Fibroblast of lung (primary cell): ENCODE measurements around the gene DNAJC11. TPM values are rescaled to one million over a fixed set of nuclear protein-coding genes. Genes with fewer than 3 reads are reported as not detected.

ENCODE experiments used
- DNase-seq, 2 donors: peaks; one replicate each; pipeline versions ENCODE4 v3.0.0 to v3.0.0-alpha.2; 2010; ENCODE audit warnings: low read depth in 2 of 2
- H2AFZ ChIP-seq: 2 replicates; pipeline ENCODE4 v1.5.1; 2012; ENCODE audit warnings: low read length, control low read depth, inconsistent platforms
- H3K27ac ChIP-seq: 2 replicates; pipeline ENCODE4 v1.5.1; 2011; ENCODE audit warnings: low read length, control low read depth; ENCODE audit not compliant: insufficient read depth
- H3K27me3 ChIP-seq: 2 replicates; pipeline ENCODE4 v1.5.1; 2011; ENCODE audit warnings: mild to moderate bottlenecking, low read length; ENCODE audit not compliant: control insufficient read depth, insufficient read depth
- H3K36me3 ChIP-seq: 2 replicates; pipeline ENCODE4 v1.5.1; 2011; ENCODE audit warnings: low read length; ENCODE audit not compliant: control insufficient read depth, insufficient read depth
- H3K4me1 ChIP-seq: 2 replicates; pipeline ENCODE4 v1.5.1; 2011; ENCODE audit warnings: low read length; ENCODE audit not compliant: control insufficient read depth, insufficient read depth; ENCODE audit errors: extremely low read depth
- H3K4me2 ChIP-seq: 2 replicates; pipeline ENCODE4 v1.5.1; 2011; ENCODE audit warnings: low read length, control low read depth; ENCODE audit not compliant: insufficient read depth; ENCODE audit errors: extremely low read depth
- H3K4me3 ChIP-seq, 4 experiments: fragments of 200-600 bp in 1 of 4; sonication (generic) in 1 of 4; replicated peaks in 1 of 4; 2 replicates each; pipeline ENCODE4 v1.5.1; 2011 to 2016; ENCODE audit warnings: low read length in 4 of 4, low read depth in 3 of 4, mild to moderate bottlenecking in 3 of 4, control low read depth in 2 of 4, inconsistent platforms in 1 of 4, mixed read lengths in 1 of 4; ENCODE audit not compliant: insufficient read depth in 1 of 4; ENCODE audit errors: control extremely low read depth in 1 of 4
- H3K79me2 ChIP-seq: 2 replicates; pipeline ENCODE4 v1.5.1; 2012; ENCODE audit warnings: mild to moderate bottlenecking, low read length, inconsistent platforms; ENCODE audit not compliant: control insufficient read depth, insufficient read depth
- H3K9ac ChIP-seq: 2 replicates; pipeline ENCODE4 v1.5.1; 2011; ENCODE audit warnings: mild to moderate bottlenecking, low read length, control low read depth; ENCODE audit not compliant: insufficient read depth
- H3K9me3 ChIP-seq: 2 replicates; pipeline ENCODE4 v1.5.1; 2012; ENCODE audit warnings: low read depth, low read length; ENCODE audit not compliant: control insufficient read depth, insufficient read depth
- H4K20me1 ChIP-seq: 2 replicates; pipeline ENCODE4 v1.5.1; 2011; ENCODE audit warnings: low read length; ENCODE audit not compliant: control insufficient read depth, insufficient read depth; ENCODE audit errors: extremely low read depth
- EZH2 ChIP-seq: IDR thresholded peaks from 2 replicates; pipeline ENCODE4 v1.5.1; 2012; ENCODE audit warnings: low read length, control low read depth, mild to moderate bottlenecking; ENCODE audit errors: missing control alignments
- polyA plus RNA-seq, 2 donors: library from polyadenylated mRNA; depleted of rRNA in 1 of 2; stranded (reverse) in 1 of 2; unstranded in 1 of 2; fragments of >200 nt; gene quantifications; 2 replicates each; pipeline ENCODE4 v1.2.1, GENCODE V29; 2011 to 2012; ENCODE audit warnings: missing spikeins in 1 of 2
- total RNA-seq: library from RNA; depleted of rRNA; stranded (reverse); fragments of >200 nt; gene quantifications from 2 replicates; pipeline ENCODE4 v1.2.1, GENCODE V29; 2014
- TF ChIP-seq, protein P1 (sequence below), 2 donors: IDR thresholded peaks in 1 of 2; conservative IDR thresholded peaks in 1 of 2; 1 replicate in 1 of 2; 2 replicates in 1 of 2; pipeline ENCODE4 v1.5.1; 2011 to 2012; ENCODE audit warnings: low read length in 2 of 2, control low read depth in 1 of 2, inconsistent platforms in 1 of 2, low read depth in 1 of 2, mild to moderate bottlenecking in 1 of 2

DNAJC11 gene
- total and polyA plus RNA-seq, 2 donors (not counting 1 experiment from before 2014, with no cell fraction given), result 31.8 to 35.2 TPM

DNA sequence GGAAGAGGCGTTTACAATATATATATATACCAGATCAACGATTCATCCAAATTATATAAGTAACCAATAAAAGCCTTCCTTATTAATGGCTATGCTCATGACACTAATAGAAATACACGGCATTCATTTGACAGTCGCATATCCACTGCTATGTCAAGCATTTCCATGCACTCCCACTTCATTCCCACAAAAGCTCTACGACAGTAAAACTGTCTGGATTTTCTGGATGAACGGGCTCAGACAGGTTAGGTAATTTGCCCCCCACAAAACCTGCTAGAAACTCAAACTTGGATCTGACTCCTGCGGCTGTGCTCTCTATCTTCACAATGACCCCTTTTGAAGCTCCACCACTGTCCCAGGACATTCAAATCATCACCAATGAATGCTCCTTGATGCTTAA, 11.4 kb downstream of the DNAJC11 start:
- Histone ChIP-seq H2AFZ (no peak overlapping the region), H3K79me2 (peaks cover 19% of the 10 kb centered on the region), H3K9ac (no peak overlapping the region), H3K27ac (no peak overlapping the region), H3K4me1 (peaks cover 5% of the 10 kb centered on the region), H3K4me3 (no peak overlapping the region), H4K20me1 (no peaks in the 10 kb centered on the region), H3K4me2 (no peak overlapping the region), H3K9me3 (no peaks in the 10 kb centered on the region), H3K36me3 (no peaks in the 10 kb centered on the region), H3K27me3 (no peaks in the 10 kb centered on the region)
- TF ChIP-seq EZH2, result no peak
- TF ChIP-seq, protein P1, sequence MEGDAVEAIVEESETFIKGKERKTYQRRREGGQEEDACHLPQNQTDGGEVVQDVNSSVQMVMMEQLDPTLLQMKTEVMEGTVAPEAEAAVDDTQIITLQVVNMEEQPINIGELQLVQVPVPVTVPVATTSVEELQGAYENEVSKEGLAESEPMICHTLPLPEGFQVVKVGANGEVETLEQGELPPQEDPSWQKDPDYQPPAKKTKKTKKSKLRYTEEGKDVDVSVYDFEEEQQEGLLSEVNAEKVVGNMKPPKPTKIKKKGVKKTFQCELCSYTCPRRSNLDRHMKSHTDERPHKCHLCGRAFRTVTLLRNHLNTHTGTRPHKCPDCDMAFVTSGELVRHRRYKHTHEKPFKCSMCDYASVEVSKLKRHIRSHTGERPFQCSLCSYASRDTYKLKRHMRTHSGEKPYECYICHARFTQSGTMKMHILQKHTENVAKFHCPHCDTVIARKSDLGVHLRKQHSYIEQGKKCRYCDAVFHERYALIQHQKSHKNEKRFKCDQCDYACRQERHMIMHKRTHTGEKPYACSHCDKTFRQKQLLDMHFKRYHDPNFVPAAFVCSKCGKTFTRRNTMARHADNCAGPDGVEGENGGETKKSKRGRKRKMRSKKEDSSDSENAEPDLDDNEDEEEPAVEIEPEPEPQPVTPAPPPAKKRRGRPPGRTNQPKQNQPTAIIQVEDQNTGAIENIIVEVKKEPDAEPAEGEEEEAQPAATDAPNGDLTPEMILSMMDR (conservative IDR thresholded peaks at IDR 0.05 in 1 of 2, IDR thresholded peaks at IDR 0.05 in 1 of 2; ENCODE audit: low read depth in 1 of 2, low read length in 2 of 2), result no peak
- DNase-seq, result no peak

DNA sequence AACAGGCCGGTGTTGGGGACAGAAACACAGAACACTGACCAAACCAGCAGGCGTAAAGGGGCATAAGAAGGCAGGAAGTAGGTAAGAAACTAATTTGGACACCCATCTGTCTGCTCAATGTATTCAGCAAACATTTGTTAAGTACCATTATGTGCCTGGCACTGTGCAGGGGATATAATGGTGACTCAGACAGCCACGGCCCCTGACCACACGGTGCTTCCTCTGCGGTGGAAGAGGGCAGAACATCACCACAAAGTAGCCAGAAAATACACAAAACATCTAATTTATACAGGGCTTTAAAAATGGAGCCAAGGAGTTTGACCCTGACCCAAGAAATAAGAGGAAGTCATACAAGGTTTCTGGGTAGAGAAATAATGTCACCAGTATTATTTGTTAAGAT, 12.9 kb downstream of the DNAJC11 start:
- no peak overlapping the region for H3K9ac ChIP-seq
- H3K27ac ChIP-seq, result no peak overlapping the region
- H4K20me1 ChIP-seq, result no peaks in the 10 kb centered on the region
- no peaks in the 10 kb centered on the region for H3K9me3 ChIP-seq
- peak in 1 of 2 donors; percentile 56 for DNase-seq
- H3K4me2 ChIP-seq, result no peak overlapping the region
- no peak overlapping the region for H3K4me3 ChIP-seq
- TF ChIP-seq EZH2, result no peak
- TF ChIP-seq, protein P1 (conservative IDR thresholded peaks at IDR 0.05 in 1 of 2, IDR thresholded peaks at IDR 0.05 in 1 of 2; ENCODE audit: low read depth in 1 of 2, low read length in 2 of 2), result no peak
- H3K27me3 ChIP-seq, result no peaks in the 10 kb centered on the region
- peaks cover 5% of the 10 kb centered on the region for H3K4me1 ChIP-seq
- H3K36me3 ChIP-seq, result no peaks in the 10 kb centered on the region
- H2AFZ ChIP-seq, result no peak overlapping the region
- peaks cover 15% of the 10 kb centered on the region for H3K79me2 ChIP-seq

DNA sequence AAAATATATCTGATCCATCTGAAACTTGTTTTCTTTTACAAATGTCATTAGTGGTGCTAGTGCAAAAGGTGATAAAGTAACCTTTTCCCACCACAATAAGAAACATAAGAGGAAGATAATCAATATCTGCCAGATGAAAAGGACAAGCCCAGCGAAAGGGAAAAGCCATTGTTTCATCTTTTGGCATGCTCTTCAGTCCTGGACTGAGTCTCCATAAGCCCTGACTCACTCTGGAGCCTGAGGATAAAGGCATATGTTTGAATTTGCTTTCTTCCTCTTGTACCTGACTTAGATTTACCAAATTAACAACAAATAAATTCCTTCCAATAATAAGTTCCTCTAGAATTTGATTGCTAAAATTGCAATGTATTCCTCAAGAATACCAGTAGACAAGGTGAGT, 13.6 kb downstream of the DNAJC11 start:
- TF ChIP-seq EZH2, result no peak
- TF ChIP-seq, protein P1 (conservative IDR thresholded peaks at IDR 0.05 in 1 of 2, IDR thresholded peaks at IDR 0.05 in 1 of 2; ENCODE audit: low read depth in 1 of 2, low read length in 2 of 2), result no peak
- no peaks in the 10 kb centered on the region for H3K9me3 ChIP-seq
- no peaks in the 10 kb centered on the region for H3K27me3 ChIP-seq
- H4K20me1 ChIP-seq, result no peaks in the 10 kb centered on the region
- no peak overlapping the region for H3K27ac ChIP-seq
- H3K36me3 ChIP-seq, result no peaks in the 10 kb centered on the region
- no peak overlapping the region for H2AFZ ChIP-seq
- H3K4me1 ChIP-seq, result peaks cover 5% of the 10 kb centered on the region
- DNase-seq, result peak in 1 of 2 donors; percentile 51
- no peak overlapping the region for H3K4me2 ChIP-seq
- H3K4me3 ChIP-seq, result no peak overlapping the region
- H3K79me2 ChIP-seq, result peaks cover 15% of the 10 kb centered on the region
- H3K9ac ChIP-seq, result no peak overlapping the region
